ENCODE data around the gene HTR1D.

HTR1D gene

DNA sequence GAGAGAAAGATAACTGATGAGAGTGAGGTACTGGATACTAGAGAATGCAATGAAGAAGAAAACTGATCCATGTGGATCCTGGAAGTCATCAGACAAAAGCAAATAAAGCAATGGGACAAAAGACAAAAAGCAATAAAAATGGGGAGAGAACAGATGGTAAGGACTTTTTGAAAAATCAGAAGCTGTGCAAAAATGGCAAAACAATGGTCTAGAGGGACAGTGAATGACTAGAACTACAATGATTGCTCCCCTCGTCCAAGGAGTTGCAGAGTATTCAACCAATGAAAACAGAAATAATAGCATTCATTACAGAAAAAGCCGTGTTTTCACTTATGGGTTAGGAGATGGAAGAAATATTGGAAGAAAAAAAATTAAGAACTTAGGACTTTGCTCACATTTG is 67.2 kb downstream of the HTR1D start:
- DNase-seq, result no peak

DNA sequence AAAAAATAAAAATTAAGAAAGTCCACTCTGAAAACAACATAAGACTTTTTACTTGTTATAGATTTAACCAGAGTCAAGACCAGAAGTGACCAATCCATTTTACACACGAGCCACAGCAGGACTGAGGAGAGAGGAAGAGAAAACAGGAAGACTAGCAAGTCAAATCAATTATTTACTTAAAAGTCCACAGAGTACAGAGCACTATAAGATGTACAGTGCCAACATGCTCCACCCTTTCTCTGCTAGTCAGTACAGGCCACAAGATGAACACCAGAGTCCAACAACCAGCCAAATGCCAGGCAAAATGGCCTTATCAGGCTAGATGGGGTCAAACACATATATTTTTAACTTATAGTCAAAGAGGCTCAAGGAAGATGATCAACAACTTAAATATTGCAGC is 68.2 kb downstream of the HTR1D start:
- DNase-seq, result no peak

DNA sequence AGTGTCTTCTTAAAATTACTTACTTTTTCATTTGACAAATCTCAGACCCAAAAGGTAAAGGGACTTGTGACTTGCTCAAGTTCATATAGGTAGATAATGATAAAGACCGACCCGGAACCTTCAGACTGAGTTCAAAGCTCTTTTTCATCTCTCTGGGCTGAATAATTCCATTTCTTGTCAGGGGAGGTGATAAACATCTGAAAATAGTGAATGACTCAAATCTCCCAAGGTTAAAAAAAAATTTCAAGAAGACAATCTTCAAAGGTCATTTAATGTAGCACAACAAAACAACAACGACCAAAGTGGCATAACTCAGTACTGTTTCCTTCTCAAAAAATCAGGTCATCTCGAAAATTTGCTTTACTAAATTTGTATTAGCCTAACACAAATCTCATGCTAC is 69.2 kb downstream of the HTR1D start:
- no peak for DNase-seq
